HG02840 (cell line): ENCODE data around the gene C9orf57.
"Not testable (repeated sequence)": the region's sequence is repeated elsewhere in the genome, so short reads cannot be mapped to it uniquely, and the experiment has no call there.

ENCODE experiments used
- ATAC-seq: cut with Tn5 transposase; IDR thresholded peaks from one replicate; pipeline ENCODE4 v1.9.1; 2021; ENCODE audit warnings: mild to moderate bottlenecking, moderate library complexity, moderate number of reproducible peaks; ENCODE audit not compliant: unreplicated experiment, low FRiP score

C9orf57 gene, protein sequence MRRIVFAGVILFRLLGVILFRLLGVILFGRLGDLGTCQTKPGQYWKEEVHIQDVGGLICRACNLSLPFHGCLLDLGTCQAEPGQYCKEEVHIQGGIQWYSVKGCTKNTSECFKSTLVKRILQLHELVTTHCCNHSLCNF

DNA sequence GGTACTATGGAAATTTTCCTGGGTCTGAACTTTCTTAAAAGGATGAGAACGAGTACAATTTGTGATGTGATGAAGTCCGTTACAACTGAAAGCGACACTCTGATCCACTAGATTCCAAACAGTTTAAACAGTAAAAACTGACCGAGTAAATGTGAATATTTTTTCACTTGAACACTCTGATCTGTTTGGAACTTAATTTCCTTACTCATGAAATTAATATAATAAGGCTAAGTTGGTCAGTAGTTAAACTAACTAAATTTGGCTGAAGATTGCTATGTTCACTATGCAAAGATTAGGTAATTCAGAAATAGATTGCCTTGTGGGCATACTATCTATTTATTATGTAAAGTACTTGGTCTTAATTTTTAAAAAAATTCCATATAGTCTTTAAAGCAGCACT, at the start of gene C9orf57:
TSS of gene C9orf57 (minus strand) at position 101 of the 400 bp plus-strand sequence. CDS start 1,282 bp downstream, outside the sequence.
- no peak for ATAC-seq

DNA sequence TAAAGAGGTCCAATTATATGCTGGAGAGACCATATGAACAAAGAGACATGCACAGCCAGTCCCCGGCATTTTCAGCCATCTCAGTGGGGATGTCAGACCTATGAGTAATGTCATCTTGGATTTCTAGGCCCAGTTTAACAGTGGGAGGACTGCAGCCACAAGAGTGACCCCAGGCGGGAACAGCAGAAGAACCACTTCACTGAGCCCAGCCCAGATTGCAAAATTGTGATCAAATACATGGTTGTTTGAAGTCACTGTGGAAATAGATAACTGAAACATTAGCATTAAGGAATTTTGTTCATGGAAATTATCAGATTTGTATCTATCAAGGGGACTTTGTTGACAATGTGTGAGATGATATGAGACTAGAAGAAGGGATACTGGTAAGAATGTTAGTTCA, 42.1 kb upstream of the C9orf57 start:
- ATAC-seq = no peak

DNA sequence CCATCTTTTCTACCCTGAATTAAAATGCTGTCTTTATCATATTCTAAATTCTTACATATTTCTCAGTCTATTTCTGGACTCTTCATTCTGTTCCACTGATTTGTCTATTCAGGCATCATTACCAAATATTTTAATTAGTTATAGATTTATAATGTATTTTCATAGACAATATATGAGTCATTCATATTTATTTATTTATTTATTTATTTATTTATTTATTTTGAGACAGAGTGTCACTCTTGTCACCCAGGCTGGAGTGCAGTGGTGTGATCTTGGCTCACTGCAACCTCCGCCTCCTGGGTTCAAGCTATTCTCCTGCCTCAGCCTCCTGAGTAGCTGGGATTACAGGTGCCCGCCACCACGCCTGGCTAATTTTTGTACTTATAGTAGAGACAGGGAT, 35.1 kb upstream of the C9orf57 start:
- not testable (repeated sequence) for ATAC-seq

DNA sequence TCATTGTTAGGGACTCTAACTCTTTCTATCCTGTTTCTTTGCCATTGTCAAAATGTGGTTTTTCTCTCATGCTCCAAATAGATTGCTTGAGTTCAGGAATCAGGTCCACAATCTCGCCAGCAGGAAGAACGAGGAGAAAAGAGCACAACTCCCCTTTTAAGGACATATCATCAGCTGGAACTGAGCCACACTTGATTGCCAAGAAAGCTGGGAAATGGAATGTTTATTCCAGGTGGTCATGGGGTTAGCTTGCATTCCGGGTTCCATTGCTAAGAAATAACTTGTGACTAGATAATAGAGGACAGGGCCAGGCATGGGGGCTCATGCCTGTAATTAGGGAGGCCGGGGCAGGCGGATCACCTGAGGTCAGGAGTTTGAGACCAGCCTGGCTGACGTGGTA, 32.4 kb upstream of the C9orf57 start:
- ATAC-seq = no peak

DNA sequence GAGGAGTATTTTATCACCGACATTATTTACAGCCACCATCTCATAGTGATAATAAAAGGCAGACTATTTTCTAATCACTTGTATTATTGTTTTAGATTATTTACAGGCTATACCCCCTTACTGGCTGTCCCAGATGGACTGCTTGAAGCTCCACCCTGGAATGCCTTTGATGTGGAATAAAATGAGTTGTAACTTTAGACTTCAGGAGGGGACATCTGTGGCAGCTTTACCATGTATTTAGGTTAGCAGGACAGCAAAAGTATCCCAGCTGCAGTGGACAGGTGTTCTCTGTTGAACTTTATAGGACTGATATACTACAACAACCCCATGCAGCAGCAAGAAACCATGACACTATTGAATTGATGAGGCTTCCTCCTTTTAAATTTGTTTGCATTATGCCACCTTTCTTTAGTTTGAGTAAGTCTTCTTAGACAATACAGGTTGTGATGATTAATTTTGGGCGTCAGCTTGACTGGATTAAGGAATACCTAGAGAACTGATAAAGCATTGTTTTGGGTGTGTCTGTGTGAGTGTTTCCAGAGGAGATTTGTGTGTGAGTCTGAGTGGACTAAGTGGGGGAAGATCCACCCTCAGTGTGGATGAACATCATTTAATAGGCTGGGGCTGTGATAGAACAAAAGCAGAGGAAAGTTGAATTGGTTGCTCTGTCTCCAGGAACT, 29.2 kb upstream of the C9orf57 start:
- no peak for ATAC-seq

DNA sequence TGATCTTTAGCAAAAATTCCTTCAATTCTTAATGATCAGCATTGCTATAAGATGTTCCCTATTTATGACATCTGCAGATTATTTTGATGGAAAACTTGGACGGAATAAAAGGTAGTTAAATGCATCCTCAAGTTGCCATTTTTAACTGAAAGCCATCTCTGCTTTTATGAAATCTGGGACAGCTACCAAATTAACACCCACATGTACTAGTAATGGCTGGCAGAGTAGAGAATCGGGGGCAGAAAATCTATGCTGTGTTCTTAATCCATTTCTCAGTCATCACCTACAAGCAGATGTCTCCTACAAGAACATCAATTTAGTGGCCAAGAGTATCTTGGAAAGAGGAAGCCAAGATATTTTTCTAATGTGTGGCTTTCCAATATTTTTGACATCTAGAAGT, 22.1 kb upstream of the C9orf57 start:
- ATAC-seq = no peak

DNA sequence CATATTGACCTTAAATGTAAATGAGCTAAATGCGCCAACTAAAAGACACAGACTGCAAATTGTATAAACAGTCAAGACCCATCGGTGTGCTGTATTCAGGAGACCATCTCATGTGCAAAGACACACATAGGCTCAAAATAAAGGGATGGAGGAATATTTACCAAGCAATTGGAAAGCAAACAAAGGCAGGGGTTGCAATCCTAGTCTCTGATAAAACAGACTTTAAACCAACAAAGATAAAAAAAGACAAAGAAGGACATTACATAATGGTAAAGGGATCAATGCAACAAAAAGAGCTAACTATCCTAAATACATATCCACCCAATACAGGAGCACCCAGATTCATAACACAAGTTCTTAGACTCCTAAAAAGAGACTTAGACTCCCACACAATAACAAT, 14.3 kb upstream of the C9orf57 start:
- not testable (repeated sequence) for ATAC-seq

DNA sequence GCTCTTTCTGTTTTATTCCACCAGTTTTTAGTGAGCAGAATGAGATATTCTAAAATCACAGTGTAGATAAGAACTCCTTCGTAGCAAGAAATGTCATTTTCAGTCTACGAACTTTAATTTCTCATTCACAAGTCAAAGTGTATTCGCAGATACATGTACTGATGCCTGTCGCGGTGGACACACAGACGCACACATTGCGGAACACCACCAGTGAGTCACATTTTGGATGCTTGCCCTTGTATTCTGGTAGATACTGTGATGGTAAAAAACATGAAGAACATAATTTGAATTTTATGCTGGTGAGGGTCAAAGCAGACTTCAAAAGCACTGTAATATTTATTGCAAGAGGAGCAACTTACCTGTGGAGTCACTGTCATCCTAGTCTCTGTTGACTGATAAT, 4.7 kb upstream of the C9orf57 start:
- ATAC-seq = no peak

DNA sequence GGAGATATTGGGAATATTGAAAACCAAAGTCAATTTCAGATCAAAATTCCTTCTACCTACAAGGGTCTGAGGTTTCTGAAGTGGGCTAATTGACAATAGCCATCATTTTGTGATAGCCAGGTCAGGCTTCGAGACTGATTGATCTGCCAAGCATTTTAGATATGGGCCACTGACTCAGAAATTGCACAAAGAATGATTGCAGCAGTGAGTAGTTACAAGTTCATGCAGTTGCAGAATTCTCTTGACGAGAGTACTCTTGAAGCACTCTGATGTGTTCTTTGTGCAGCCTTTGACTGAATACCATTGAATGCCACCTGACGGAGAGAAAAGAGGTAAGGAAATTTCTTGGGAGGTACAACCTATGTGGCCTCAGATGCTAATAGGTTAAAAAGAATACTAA, 8.3 kb downstream of the C9orf57 start:
- ATAC-seq = no peak

DNA sequence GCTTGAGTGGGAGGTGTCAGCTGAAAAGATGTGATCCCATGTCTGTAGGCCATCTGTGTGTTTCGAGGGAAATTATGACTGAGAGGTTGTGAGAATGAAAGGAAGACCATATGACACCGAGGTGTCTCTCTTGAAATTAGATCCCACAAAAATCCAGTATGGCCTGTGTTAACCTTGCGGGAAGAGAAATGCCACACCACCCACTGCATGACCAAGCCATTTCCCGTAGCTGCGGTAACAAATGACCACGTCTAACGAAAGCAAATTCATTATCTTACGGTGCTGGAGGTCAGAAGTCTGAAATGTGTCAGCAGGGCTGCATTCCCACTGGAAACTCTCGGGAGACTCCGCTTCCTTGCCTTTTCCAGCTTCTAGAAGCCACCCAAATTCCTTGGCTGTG, 11.6 kb downstream of the C9orf57 start:
- no peak for ATAC-seq

DNA sequence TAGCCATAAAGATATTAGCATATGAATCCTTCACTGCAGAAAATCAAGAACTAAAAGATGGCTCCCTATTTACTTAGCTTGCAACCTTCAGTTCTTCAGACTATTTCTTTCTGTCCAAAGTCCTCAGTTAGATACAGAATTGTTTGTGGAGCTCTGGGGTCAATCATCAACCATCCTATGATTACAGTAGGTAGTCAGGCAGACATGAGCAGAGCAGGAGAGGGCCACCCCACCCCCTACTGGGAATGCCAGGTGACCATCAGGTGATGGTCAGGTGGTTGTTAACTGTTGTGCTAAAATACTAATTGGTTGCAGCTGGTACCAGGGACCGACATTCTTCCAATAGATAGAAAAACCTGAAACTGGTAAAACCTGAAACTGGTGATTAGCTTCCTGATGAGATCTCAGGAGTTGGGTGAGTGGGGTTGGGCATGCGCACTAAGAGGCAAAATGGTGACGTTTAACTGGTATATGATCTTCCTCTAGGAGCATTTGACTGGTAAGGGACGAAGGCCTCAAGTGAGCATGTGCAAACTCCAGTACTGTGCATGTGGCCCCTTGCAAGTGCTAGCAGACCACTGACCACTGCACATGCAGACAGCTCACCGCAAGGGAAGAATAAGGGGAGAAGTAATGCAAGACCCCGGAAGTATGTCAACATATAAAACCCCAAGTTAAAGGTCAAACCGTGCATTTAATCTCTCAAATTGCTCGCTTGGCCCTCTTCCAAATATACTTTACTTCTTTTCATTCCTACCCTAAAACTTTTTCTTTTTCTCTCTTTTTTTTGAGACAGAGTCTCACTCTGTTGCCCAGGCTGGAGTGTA, 13.6 kb downstream of the C9orf57 start:
- ATAC-seq = no peak

DNA sequence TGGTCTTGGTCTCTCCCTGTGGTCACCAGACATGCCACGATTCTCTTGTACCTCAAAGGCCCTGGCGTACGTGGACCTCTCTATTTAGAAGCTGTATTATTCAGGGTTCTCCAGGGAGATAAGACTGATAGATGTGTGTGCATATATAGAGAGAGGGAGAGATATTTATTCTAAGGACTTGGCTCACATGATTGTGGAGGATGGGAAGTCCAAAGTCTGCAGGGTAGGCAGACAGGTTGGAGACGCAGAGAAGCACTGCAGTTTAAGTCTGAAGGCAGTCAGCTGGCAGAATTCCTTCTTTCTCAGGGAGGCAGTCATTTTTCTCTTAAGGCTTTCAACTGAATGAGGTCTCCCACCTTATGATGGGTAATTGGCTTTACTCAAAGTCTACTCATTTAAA, 16.3 kb downstream of the C9orf57 start:
- no peak for ATAC-seq

DNA sequence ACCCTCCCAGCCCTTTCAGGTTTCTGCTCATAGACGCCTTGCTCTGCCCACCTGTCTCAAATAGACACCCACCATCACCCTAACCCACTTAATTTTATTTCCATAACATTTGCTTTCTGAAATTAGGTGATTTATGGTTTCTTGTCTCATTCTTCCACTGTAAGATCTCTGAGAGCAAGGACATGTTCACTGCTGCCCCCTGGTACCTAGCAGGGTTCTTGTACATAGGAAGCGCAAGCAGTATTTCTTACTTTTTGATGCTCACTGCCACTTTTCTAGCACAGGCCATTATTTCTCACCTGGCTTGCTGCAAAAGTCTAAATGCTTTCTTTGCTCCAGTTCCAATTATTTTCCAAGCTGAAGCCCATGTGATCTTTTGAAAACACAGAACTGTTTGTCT, 16.8 kb downstream of the C9orf57 start:
- ATAC-seq = no peak

DNA sequence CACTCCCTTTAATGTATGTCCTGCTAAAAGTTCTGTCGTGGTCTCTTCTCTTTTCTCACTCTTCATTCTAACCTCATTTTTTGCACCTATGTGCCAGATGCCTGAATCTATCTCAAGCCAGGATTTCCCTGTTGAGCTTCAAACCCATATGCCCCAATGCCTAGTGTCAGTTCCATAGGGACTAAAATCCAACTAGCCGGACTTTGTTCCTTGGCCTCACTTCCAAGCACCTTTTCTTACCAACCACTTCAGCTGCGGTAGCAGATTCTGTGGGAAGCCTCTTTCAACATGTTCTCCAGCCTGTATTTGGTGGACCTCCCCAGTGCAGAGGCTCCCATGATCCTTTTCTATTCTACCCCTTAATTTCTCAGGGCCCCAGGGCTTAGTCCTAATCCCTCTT, 17.5 kb downstream of the C9orf57 start:
- no peak for ATAC-seq

DNA sequence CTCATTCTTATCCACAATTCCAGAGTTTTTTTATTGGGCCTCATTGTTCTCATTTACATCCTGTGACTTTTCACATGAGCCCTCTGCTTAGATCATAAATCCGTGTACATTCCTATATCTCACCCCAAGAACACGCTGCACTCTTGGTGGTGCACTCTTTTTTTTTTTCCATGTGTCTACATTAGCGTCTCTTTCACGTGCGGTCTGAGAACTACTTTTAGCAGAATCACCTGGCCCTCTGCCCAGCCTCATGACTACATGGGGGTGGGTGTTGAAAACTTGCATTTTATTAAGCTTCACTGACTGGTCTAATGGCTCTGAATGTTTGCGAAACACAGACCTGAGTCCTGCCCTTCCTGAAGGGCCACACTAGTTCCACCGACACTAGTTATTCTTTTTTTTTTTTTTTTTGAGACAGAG, 18.6 kb downstream of the C9orf57 start:
- ATAC-seq = no peak

DNA sequence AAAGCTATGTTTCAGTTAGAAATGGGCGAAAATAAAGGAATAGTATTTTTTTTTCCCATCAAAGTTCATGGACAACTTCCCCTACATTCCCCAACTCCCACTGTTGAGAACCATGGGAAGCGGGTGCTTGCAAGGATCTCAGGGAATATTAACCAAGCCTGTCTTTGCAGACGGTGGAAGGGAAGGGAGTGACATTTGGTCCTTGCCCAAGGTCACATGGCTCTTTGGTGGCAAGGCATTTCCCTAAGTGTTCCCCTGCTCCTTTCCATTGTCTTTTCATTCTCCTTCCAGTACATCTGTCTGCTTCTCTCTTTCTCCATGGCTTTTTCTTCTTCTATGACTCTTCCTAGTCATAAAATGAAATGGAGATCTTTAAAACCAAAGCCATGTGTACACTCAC, 19.0 kb downstream of the C9orf57 start:
- no peak for ATAC-seq

DNA sequence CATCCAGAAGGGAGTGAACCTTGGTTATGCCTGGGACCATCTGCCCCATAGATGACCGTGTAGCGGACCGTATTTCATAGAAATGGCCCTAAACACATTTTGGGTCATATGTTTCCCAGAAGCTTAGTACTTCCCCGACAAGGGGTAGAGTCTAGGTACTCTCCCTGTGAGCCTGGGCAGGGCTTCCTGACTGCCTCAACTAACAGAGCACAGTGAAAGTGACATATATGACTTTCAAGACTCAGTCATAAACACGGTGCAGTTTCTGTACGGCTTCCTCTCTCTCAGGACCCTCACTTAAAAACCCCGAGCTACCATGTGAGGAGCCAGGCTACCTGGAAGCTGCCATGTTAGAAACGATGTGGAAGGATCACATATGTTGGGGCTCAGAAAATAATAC, 20.9 kb downstream of the C9orf57 start:
- ATAC-seq = no peak

DNA sequence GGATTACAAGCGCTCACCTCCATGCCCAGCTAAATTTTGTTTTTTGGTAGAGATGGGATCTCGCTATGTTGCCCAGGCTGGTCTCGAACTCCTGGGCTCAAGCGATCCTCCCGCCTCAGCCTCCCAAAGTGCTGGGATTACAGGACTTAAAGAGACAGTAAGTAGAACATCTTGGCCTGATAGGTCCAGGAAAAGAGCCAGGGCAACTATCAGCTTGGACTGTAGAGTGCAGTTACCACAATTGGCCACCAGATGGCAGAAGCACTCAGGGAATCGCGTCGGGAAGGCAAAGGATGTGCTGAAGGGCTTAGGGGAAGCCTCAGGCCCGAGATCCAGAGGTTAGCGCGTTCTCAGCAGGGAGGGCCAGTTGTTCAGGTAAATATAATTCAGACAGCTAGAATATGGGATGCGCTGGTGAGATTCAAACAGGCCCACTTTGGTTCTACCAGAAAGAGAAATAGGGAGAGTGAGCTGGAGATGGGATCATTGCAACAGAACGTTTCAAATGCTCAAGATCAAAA, 21.5 kb downstream of the C9orf57 start:
- no peak for ATAC-seq

DNA sequence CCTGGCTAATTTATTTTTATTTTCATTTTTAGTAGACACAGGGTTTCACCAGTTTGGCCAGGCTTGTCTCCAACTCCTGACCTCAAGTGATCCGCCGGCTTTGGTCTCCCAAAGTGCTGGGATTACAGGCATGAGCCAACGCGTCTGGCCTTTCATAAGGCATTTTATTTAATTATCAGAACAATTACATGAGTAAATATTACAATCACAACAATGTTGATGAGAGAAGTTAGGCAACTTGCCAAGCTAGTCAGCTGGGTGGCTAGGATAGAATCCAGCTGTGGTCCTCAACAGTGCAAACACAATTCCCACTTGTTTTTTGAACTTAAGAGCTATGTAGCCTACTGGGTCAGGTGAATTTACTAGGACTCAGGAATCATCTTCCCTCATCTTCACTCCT, 22.0 kb downstream of the C9orf57 start:
- ATAC-seq = no peak

DNA sequence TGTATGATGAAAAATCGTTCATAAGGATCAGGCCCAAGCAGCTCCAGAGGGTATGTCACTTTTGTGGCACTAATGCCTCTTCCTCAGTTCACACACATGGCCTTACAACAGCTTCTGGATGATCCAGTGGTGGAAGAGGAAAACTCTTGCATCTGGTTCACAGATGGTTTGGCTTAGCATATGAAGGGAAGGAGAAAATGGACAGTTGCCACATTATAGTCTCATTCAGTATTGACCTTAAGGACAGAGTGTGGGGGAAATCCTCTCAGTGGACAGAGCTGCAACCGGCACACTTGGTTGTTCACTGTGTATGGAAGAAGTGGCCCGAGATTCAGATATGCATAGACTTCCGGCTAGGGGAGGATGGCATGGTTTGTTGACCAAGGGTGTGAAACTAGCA, 22.8 kb downstream of the C9orf57 start:
- no peak for ATAC-seq

DNA sequence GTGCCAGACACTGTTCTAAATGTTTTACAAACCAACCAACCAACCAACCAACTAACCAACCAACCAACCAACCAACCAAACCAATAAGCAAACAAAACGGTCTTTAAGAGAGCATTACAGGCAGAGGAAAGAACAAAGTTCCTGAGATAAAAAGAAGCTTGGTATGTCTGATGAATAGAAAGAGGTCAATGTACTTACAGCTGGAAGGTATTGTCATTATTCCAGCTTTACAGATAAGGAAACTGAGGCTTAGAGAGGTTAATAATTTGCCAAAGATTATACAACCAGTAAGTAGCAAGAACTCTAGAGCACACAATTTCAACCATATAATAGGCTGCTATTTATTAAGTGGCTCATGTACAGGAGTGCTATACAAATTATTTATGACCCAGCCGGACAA, 29.6 kb downstream of the C9orf57 start:
- ATAC-seq = no peak
